NCI-H446 treated with DMSO at 0.1 percent for 48 hours (cell line): ENCODE results near the gene TMEM179.

ENCODE experiments used
- DNase-seq: peaks from one replicate; lab custom pipeline; 2025; lab: John Stamatoyannopoulos, UW

The TMEM179 gene

DNA sequence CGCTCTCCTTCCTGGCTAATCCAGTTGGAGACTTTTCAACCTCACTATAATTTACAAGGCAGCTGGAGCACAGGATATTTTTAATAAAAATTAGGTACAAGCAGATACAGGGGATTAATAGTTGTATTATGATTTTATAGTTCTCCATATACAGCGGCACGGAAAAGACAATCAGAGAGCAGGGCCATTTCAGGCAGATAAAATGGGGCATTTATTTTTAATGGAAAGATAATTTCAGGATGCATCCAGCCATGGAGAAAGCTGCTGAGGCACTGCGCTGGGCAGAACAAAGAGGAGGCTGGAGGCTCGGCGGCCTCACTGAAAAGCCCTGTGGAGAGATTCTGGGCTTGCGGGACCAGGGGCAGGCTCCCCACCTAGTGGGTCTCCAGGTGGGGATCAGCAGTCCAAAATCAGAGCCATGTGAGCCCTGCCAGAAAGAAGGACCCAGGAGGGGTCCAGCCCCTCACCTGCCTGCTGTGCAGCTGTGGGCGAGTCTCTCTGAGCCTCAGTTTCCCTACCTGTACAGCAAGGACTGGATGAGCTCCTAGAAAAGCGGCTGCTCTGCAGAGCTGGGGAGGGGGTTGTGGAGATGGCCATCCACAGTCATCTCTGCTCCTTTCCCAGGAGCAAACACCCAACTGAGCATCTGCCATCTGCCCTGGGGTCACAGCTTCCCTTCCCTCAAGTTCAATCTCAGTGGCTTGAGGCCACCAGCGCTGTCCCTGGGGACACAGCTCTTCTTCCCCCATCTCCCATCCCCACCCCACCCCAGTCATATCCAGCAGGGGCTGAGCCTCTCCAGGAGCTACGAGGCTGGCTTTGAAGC, 48.9 kb downstream of the TMEM179 start:
- no peak for DNase-seq

- peak; percentile 81 for DNase-seq
Observed at GRCh38 chr14:104554608-104555429, 49.8 kb downstream of the TMEM179 start.

DNA sequence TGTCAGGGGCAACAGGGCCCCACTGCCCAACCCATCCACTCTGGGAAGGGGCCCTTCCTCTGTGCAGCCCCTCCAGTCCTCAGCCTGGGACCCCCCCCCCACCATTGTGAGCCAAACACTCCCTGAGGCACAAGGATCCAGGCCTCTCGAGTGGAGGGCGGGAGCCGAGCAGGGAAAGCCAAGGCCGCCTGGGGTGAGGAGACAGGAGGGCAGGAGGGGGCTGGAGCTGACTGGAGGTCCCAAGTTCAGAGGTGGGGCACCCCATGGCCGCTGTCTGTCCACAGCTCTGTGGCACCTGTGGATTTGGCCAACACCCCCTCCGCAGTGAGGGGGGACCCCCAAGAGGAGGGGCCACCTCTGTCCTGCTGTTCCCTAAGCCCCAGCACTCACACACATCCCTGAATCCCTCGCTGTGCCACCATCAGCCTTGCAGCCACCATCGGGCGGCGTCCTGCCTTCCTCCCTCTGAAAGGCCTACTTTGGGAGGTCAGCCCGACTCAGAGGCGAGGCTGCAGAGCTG, 50.4 kb downstream of the TMEM179 start:
- DNase-seq = no peak

DNA sequence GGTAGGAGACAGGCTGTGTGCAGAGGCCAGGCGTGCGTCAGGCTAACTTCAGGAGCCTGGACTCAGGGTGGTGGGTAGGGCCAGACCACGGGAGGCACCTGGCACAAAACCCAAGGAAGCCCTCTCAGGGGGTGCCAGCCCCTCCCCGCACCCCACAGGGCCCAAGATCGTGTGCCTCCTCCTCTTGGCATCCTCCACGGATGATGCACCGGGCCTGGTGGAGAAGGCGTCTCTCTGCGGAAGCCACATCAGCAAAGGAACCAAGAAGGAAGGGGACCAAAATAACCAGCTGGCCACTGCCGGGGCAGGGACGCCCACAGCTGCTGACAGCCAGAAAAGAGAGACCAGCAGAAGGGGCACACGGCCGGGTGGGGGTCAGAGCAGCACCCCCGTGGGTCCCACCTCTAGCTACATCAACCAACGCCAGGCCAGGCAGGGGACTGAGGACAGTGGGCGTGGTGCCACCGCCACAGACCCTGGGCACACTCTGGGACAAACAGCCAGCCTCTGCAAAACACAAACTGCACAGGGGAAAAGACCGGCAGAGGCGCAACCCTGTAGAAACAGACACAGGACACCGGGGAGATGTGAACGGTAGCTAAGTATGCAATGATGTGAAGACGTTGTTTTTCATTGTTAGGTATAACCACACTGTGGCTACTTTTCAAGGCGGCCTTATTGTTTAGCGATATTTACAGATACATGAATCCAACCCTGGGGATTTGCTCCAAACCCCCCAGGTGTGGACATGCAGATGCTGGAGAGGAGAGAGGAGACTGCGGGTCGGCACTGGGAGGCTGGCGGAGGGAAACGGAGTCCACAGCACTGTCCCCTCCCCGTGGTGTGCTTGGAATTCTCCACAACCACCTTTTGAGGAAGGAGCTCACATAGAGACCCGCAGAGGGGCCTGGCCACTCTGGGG, 51.1 kb downstream of the TMEM179 start:
- no peak for DNase-seq

- DNase-seq = no peak
Observed at GRCh38 chr14:104552738-104553125, 51.8 kb downstream of the TMEM179 start.

DNA sequence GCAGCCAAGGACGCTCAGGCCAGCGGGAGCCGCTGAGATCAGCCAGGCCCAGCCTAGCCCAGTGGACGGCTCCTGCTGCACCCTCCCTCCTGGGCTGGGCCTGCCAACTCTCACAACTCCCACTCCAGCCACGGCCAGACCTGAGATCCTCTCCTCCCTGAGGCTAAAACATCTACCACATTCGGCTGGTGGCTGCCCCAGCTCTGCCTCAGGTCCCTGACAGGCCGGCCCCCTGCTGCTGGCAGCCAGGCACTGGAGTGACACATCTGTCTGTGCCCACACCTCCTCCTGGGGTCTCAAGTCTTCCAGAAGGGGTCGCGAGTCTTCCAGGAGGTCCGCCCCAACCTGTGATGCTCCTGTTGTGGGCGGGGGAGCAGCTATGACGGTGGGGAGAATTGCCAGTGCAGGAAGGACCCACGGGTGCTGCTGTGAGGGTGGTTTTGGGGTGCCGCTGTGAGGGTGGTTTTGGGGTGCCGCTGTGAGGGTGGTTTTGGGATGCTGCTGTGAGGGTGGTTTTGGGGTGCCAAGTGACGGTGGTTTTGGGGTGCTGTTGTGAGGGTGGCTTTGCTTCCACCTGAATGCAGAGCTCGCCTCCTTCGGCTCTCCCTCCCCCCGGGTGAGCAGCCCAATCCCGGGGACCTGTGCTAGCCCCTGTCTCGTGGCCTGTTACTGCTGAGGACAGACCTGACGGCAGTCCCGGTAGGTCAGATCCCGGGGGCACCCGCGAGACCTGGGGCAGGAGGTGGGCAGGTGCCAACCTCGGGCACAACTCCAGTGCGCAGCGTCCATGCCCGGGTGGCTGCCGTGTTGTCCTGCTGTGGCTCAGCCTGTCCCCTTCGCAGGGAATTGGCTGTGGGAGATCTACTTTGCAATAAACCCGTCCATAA, 52.5 kb downstream of the TMEM179 start:
- DNase-seq = no peak

DNA sequence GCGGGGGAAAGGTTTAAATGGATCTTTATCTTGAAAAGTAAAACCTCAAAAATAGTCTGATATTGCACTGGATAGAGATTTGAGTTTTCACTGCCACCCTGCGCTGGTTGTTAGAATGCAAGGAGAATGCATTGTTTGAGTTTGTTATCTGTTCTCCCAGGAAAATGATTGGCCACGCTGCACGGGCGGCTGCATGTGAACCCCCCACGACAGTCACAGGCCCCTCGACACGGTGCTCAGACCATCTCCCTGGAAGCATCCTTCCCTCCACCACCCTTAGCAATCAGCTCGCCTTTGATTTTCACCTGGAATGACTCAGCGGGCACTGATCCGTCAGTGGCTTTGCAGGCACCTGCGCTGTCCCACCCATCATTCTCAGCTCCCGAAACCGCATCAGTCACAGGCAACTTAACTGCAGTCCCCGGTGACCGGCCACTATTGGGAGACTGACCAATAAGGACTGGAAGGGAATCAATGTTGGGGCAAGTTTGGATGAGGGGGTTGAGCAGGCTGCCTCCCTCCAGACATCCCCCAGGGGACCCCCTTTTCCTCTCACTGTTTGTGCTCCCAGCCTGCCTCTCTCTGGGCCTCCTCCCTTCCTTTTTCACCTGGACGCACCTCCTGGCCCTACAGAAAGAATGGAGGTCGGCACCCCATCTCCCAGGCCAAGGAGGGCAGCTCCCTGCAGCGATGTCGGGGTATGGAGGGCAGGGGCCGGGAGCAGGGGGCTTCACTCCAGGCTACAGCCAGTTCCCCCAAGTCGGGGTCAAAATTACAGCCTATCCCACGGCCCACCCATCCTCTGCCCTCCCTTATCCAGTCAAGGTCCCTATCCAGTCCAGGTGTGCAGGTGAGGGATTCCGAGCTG, 53.5 kb downstream of the TMEM179 start:
- no peak for DNase-seq

- no peak for DNase-seq
Observed at GRCh38 chr14:104550340-104550860, 54.2 kb downstream of the TMEM179 start.

- no peak for DNase-seq
Observed at GRCh38 chr14:104549536-104550339, 54.8 kb downstream of the TMEM179 start.

- DNase-seq = no peak
Observed at GRCh38 chr14:104548802-104549535, 55.6 kb downstream of the TMEM179 start.

GRCh38 chr14:104547998-104548700, 56.4 kb downstream of the TMEM179 start:
- DNase-seq = no peak

DNA sequence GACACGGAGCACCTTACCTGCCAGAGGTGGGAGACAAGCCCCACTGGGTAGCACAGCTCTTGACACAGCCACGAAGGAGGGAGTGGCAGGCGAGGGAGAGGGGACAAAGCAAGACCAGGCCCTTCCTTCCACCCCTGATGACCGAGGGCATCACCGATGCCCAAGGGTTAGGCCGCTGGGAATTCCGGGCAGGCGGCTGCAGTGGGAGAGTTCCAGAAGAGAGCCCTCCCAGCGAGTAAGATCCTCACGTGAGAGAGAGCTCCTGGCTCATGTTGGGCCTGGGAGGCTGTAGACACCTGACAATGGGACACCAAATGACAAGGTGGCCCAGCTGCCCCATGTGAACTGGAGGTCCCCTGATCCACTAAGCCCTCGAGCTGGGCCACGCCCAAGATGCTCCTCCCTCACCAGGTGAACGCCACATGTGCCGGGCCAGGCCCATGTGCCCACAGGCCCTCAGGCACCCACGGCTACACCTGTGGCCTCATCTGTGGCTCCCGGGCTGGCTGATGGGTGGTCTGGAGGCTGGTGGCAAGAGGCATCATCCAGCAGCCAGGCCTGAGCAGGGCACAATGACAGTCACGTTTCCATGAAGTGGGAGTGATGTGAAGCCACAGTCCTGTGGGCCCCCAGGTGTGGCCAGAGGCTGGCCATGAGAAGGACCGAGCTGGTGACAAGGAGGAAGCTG, 57.1 kb downstream of the TMEM179 start:
- DNase-seq = no peak

- DNase-seq = no peak
Observed at GRCh38 chr14:104546591-104547309, 57.8 kb downstream of the TMEM179 start.

DNA sequence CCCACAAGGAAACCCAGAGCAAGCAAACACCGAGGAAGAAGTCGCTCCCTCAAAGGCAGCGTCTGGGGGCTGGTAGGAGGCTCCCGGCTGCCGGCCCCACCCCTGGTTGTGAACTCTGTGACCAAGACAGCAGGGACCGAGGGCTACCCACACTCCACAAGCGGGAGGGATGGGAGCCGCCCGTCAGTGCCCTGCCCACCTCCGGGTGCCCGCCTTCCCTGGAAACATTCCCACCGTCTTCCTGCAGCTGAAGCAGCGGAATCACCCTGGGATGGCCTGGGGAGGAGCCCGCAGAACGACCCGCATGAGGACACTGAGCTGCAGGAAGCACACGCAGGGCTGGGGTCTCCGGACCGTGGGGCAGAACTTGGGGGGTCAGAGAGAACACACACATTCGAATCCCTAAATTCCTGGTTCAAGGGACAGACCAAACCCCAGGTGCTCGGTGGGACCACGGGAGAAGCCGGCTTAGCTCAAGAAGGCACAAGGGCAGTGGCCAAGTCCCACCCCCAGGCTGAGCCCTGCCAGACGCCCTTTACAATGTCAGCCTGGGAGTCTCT, 58.5 kb downstream of the TMEM179 start:
- peak; percentile 80 for DNase-seq

- peak; percentile 95 for DNase-seq
Observed at GRCh38 chr14:104545151-104545941, 59.2 kb downstream of the TMEM179 start.
